COR-L47 (cell line): ENCODE measurements around the gene TMEM204.

Source experiments
- DNase-seq: peaks from one replicate; lab custom pipeline; 2025; lab: John Stamatoyannopoulos, UW

Gene TMEM204

GRCh38 chr16:1557576-1557975, 24.1 kb downstream of the TMEM204 start:
- no peak for DNase-seq

GRCh38 chr16:1559446-1559975, 26.0 kb downstream of the TMEM204 start:
- no peak for DNase-seq

DNA sequence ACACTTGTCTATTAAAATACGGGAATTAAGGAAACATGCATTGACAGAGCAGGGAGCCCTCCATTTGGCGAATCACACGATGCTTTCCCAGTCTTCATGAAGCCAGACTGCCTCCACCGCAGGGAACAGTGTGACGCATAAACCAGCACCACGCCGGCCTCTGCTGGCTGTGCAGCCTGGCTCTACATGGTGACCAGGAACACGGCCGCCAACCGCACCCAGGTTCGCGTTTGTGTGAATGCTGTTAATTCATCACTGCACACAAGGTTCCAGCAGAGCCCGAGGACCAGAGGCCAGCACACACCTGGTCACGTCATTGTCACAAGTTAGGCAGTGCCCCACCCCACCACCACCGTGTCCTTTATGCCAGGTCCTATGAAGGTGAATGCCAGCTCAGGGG, 26.7 kb downstream of the TMEM204 start:
- no peak for DNase-seq

DNA sequence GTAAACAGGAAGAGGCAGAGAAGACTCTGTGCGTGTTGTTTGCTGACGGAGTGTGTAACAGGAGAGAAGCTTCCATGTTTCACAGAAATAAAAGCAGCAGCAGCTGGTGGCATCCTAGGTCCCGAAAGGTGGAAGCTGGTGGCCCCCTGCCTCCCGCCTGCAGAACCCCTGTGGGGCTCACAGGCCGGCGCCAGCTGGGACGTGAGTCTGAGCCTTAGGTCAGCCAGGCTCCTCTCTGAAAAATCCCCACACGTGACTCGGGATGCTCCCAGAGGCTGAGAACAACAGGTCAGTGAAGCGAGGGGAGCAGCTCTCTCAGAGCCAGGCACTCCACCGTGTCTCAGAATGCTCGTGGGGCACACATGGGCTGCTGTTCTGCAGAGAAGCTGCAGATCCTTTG, 27.4 kb downstream of the TMEM204 start:
- DNase-seq, result no peak

DNA sequence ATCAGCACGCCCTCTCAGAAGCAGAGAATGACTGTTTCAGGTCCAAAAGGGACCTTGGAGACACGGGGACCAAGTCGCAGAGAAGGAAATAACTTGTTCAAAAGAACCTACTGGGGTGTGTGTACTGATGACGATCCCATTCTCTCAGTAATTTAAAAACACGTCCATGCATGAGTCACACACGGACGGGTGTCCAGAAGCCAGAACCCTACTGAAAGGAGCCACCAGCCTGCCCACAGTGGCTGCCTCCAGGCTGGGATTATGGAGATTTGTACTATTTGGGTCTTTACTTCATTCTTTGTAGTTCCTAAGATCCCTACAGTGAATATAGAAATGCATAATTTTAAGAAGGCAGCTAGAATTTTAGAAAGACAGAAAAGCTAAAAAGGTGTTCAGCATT, 27.8 kb downstream of the TMEM204 start:
- DNase-seq, result no peak

GRCh38 chr16:1561836-1562235, 28.4 kb downstream of the TMEM204 start:
- DNase-seq, result no peak

GRCh38 chr16:1563786-1564185, 30.3 kb downstream of the TMEM204 start:
- DNase-seq, result no peak

GRCh38 chr16:1564325-1564724, 30.9 kb downstream of the TMEM204 start:
- DNase-seq, result no peak

DNA sequence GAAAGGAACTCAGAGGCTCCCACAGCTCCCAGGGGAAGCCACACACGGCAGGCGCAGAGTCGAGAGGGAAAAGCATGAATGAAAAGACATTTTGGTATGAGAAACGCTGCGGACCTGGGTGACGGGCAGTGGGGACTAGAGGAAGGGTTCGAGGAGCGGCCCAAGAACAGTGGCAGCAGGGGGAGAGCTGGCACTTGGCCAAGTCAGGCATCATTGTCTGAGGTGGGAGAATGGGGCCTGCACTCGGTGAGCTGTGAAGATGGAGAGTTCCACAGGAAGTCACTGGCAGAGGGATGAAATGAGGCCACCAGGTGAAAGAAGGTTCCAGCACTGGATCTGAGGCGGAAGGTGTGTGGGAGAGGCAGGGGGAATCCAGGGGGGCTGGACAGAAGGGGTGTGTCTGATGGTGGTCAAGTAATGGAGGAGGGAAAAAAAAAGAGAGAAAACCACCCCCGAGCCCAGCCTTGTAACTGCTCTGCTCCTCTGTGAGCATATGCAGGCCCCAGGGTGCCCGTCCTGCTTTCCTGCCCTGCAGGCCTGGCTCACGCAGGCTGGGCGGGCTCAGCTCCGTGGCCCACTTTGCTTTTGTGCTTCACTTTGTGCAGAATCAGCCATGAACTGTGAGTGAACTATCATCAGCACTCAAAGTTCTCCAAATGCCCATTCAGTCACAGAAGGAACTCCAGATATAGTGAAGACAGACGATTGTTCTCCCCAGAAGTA, 31.8 kb downstream of the TMEM204 start:
- DNase-seq, result no peak

- DNase-seq, result no peak
Measured at GRCh38 chr16:1567988-1568387, 34.5 kb downstream of the TMEM204 start.

- no peak for DNase-seq
Measured at GRCh38 chr16:1571012-1571671, 37.7 kb downstream of the TMEM204 start.

DNA sequence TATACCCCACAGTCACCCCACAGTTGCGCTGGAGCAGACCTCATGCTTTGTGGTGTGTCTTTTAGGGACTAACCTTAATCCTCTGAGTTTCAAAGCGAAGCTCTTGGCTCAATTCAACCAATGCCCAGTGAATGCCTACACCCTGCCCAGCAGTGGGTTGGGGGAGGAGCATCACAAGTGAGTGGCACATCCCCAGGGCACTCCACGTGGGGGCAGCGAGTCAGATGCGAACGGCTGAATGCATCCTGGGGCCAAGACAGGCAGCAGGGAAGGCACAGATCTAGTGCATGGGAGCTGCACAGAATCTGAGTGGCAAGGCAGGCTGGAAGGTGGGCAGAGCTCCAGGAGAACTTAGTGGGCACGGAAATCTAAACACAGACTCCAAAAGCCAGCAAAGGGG, 39.2 kb downstream of the TMEM204 start:
- no peak for DNase-seq

GRCh38 chr16:1573301-1573700, 39.8 kb downstream of the TMEM204 start:
- DNase-seq, result no peak

- DNase-seq, result no peak
Measured at GRCh38 chr16:1575578-1575977, 42.1 kb downstream of the TMEM204 start.

DNA sequence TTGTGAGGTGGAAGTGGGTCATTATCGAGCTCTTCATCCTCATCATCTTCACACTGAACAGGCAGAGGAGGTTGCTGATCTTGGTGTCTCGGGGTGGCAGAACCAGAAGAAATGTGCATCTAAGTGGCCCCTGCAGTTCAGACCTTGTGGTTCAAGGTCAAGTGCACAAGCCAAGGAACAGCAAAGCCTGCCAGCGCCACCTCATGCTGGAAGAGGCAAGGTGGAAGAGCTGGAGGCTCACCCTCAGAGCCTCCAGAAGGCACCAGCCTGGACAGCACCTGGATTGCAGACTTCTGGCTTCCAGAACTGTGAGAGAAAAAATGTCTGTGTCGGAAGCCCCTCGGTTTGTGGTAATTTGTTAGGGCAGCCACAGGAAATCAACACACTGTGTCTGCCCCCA, 45.7 kb downstream of the TMEM204 start:
- DNase-seq, result no peak

DNA sequence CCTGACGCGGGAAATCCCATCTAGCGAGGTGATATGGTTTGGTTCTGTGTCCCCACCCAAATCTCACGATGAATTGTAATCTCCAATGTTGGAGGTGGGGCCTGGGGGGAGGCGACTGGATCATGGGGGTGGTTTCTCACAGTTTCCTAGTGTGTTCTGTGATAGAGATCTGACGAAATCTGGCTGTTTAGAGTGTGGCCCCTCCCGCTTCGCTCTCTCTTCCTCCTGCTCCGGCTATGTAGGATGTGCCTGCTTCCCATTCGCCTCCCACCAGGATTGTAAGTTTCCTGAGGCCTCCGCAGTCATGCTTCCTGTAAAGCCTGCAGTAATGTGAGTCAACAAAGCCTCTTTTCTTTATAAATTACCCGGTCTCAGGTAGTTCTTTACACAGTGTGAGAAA, 46.8 kb downstream of the TMEM204 start:
- DNase-seq, result no peak

DNA sequence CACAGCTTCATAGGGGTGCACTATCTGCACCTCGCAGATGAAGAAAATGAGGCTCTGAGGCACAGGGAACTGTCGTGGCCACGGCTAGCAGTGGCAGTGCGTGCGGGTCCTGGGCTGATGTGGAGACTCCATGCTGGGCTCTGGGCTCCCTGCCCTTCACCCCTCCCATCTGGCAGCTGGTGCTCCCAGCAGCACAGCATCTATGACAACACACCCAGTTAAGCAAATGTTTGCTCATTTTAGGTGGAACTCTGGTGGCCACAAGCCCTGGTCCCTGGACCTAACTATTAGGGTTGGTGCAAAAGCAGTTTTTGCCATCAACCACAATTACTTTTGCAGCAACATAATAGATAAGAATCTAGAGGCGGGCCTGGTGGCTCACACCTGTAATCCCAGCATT, 47.5 kb downstream of the TMEM204 start:
- DNase-seq, result peak; percentile 95

- DNase-seq, result no peak
Measured at GRCh38 chr16:1581804-1582203, 48.3 kb downstream of the TMEM204 start.

DNA sequence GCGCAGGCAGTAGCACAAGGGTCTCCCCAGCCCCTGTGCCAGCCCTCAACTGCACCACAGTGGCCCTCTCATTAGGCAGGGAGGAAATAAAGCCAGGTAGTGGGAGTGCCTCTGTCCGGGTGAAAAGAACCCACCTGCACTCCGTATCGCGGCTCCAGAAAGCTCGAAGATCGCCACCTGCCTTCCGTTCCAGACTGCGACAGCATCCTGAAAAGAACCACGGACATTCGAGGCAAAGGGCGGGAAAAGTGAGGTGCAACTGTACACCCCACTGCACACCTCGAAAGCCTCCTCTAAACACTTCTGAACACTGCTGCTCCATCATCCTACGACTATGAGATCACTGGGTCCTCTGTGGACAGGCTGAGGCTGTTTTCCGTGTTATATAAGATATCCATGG, 49.7 kb downstream of the TMEM204 start:
- DNase-seq, result no peak

- no peak for DNase-seq
Measured at GRCh38 chr16:1584926-1585484, 51.5 kb downstream of the TMEM204 start.

GRCh38 chr16:1590366-1590765, 56.9 kb downstream of the TMEM204 start:
- DNase-seq, result no peak

DNA sequence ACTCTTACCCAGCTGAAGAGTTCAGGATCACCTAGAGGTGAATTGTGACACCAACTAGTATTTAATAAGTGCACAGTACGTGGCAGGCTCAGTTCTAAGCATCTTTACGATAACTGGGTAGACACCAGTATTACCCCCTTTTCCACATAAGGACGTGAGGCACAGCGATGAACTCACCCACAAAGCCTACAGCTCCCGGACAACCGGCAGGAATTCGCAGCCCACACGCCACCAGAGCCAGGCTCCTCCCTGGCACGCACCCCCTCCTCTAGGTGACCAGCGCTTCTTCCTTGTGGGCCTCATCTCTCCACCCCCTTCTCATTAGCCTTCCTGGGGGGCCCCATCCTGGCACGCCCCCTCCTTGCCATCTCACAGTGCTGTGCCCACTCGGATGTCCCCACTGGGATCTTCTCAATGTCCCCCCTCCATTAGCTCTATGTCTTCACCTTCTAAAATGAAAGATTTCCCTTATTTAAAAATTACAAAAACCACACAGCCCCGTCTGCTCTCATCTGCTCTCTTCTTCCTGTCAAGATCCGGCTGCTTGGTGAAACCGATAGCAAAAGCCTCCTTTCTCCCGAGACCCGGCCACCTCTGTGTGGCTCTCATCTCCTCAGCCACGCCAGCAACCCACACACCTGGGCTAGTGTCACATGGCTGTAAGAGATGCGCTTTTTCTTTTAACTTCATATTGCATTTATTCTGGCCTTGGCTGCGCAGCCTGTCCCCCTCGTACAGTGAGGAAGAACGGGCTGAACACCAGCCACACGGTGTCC, 57.7 kb downstream of the TMEM204 start:
- no peak for DNase-seq

DNA sequence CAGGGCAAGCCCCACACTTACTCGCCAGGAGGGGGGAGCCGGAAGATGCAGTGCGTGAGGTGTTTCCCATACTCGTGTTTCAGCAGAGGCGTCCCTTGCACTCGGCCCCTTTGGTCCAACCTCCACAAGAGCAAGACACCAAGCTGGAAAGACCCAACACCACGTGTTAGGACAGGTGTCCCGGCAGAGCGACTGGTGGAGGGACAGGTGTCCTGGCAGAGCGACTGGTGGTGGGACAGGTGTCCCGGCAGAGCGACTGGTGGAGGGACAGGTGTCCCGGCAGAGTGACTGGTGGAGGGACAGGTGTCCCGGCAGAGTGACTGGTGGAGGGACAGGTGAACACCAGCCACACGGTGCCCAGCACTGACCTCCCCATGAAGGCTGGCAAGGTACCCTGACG, 59.0 kb downstream of the TMEM204 start:
- DNase-seq, result no peak
